K562 (cell line): ENCODE results near the gene OTUD1. TPM values are rescaled to one million over a fixed set of nuclear protein-coding genes. Genes with fewer than 3 reads are reported as not detected.

Source experiments
- ATAC-seq: fragments of 200-7000 bp; cut with Tn5 transposase; 3 replicates; pipeline ENCODE4 v1.9.1; 2020; ENCODE audit warnings: moderate library complexity
- BruUV-seq: library from RNA; stranded (reverse); fragments of 400-500 nt; replicated peaks from 2 replicates; lab custom pipeline; 2021; lab: Mats Ljungman, UMichigan
- CTCF ChIA-PET: fragments of 300-600 bp; formaldehyde crosslinking; extraction: SDS; loops from one replicate; lab custom pipeline; 2021; ENCODE audit warnings: low intra/inter-chr PET ratio; lab: Yijun Ruan, JAX
- POLR2A ChIA-PET: fragments of 300-600, 350-650 bp; sonication (Branson Sonifier 250); formaldehyde crosslinking; extraction: SDS; loops from one replicate; lab custom pipeline; 2021; ENCODE audit warnings: antibody characterized with exemption, inconsistent platforms; lab: Yijun Ruan, JAX
- DNase-seq, 4 experiments: peaks; one replicate each; pipeline versions ENCODE4 v3.0.0 to v3.0.0-alpha.2; 2011 to 2018; ENCODE audit warnings: low spot score in 3 of 4, mixed read lengths in 3 of 4; ENCODE audit errors: extremely low read depth in 1 of 4
- FAIRE-seq: peaks from 2 replicates; lab custom pipeline; 2011; peaks lifted over from hg19 to GRCh38; lab: Jason Lieb, UNC
- H2AFZ ChIP-seq: 2 replicates; pipeline ENCODE4 v1.6.0; 2011; ENCODE audit warnings: low read depth, low read length, control low read depth, inconsistent platforms
- H3K27ac ChIP-seq: fragments of 200-600 bp; 3 replicates; pipeline ENCODE4 v1.8.0; 2011; ENCODE audit warnings: low read depth, mild to moderate bottlenecking, control low read depth, inconsistent platforms, low read length, moderate library complexity, mixed read lengths; ENCODE audit errors: extremely low read depth
- H3K27me3 ChIP-seq, 2 experiments: fragments of 300-600 bp in 1 of 2; 2 replicates in 1 of 2; 3 replicates in 1 of 2; pipeline versions ENCODE4 v1.6.0 to v1.8.0; 2011; ENCODE audit warnings: inconsistent platforms in 2 of 2, low read length in 2 of 2, mild to moderate bottlenecking in 1 of 2, mixed read lengths in 1 of 2, moderate library complexity in 1 of 2; ENCODE audit not compliant: control insufficient read depth in 2 of 2, insufficient read depth in 2 of 2
- H3K36me3 ChIP-seq: fragments of 300-600 bp; 3 replicates; pipeline ENCODE4 v1.8.0; 2011; ENCODE audit warnings: mild to moderate bottlenecking, low read length, inconsistent platforms; ENCODE audit not compliant: control insufficient read depth, insufficient read depth
- H3K4me1 ChIP-seq, 2 experiments: fragments of 200-600 bp in 1 of 2; replicated peaks in 1 of 2; 2 replicates in 1 of 2; 3 replicates in 1 of 2; pipeline versions ENCODE4 v1.5.1 to v1.8.0; 2011; ENCODE audit warnings: inconsistent platforms in 2 of 2, low read length in 2 of 2, mild to moderate bottlenecking in 1 of 2, mixed read lengths in 1 of 2, moderate library complexity in 1 of 2; ENCODE audit not compliant: control insufficient read depth in 2 of 2, insufficient read depth in 2 of 2
- H3K4me2 ChIP-seq: 2 replicates; pipeline ENCODE4 v1.6.1; 2011; ENCODE audit warnings: low read length, control low read depth, inconsistent platforms, mixed read lengths; ENCODE audit not compliant: insufficient read depth
- H3K4me3 ChIP-seq: fragments of 200-600 bp; sonication (generic), shearing (Covaris generic); 2 replicates; pipeline ENCODE4 v1.5.1; 2016; ENCODE audit warnings: control low read depth, inconsistent platforms
- H3K79me2 ChIP-seq: fragments of 200-600 bp; 3 replicates; pipeline ENCODE4 v1.8.0; 2011; ENCODE audit warnings: low read length, inconsistent platforms; ENCODE audit not compliant: control insufficient read depth, insufficient read depth
- H3K9ac ChIP-seq, 2 experiments: 2 replicates each; pipeline versions ENCODE4 v1.6.0 to v1.6.1; 2011; ENCODE audit warnings: low read depth in 2 of 2, low read length in 2 of 2, control low read depth in 1 of 2, inconsistent platforms in 1 of 2, mild to moderate bottlenecking in 1 of 2, mixed read lengths in 1 of 2; ENCODE audit not compliant: insufficient read depth in 1 of 2
- H3K9me1 ChIP-seq: one replicate; pipeline ENCODE4 v1.6.0; 2011; ENCODE audit warnings: inconsistent platforms, mild to moderate bottlenecking, low read length, moderate library complexity; ENCODE audit not compliant: control insufficient read depth, insufficient read depth
- H3K9me3 ChIP-seq: replicated peaks from 2 replicates; pipeline ENCODE4 v1.5.1; 2011; ENCODE audit warnings: low read depth, low read length, inconsistent platforms; ENCODE audit not compliant: control insufficient read depth, insufficient read depth
- H4K20me1 ChIP-seq: replicated peaks from 2 replicates; pipeline ENCODE4 v1.6.1; 2011; ENCODE audit warnings: low read length, inconsistent platforms, mixed read lengths; ENCODE audit not compliant: control insufficient read depth, insufficient read depth
- CREB3L1 ChIP-seq: fragments of 450-650 bp; IDR thresholded peaks from 2 replicates; pipeline ENCODE4 v1.6.1; 2014; ENCODE audit warnings: low read depth, mild to moderate bottlenecking, moderate library complexity, borderline replicate concordance
- JUN ChIP-seq, 2 experiments: sonication (generic) in 1 of 2; formaldehyde crosslinking in 1 of 2; IDR thresholded peaks; 2 replicates each; pipeline versions ENCODE4 v1.6.1 to v1.8.0; 2012 to 2022; ENCODE audit warnings: borderline replicate concordance in 2 of 2, mild to moderate bottlenecking in 2 of 2, improper control_type of control experiment in 1 of 2, low read depth in 1 of 2, low read length in 1 of 2, missing genetic modification reagents in 1 of 2
- ZNF717 ChIP-seq: fragments of 250-450 bp; sonication (Bioruptor Pico); IDR thresholded peaks from 2 replicates; pipeline ENCODE4 v1.5.0; 2021
- WGBS: fragments of 100-300 bp; shearing (Covaris generic); methylation state at CpG from one replicate; pipeline ENCODE4 v1.1.6; 2016; ENCODE audit warnings: low coverage, mixed read lengths; ENCODE audit not compliant: insufficient coverage; ENCODE audit errors: missing lambda C conversion rate; 5-methylcytosine and 5-hydroxymethylcytosine counted together
- in situ Hi-C: fragments of 300-500 bp; cut with MboI; formaldehyde crosslinking; loops from 4 replicates; pipeline ENCODE4 v1.15.0; 2018; ENCODE audit warnings: inconsistent platforms, mixed read lengths
- intact Hi-C: fragments of 100-400 bp; cut with micrococcal nuclease; formaldehyde crosslinking; loops from 2 replicates; pipeline ENCODE4 v1.14.2; 2022
- polyA plus RNA-seq, 8 experiments: library from polyadenylated mRNA; depleted of rRNA in 4 of 8; stranded (reverse) in 5 of 8; unstranded in 3 of 8; fragments of >200 nt; fragmentation: Nextera tagmentation in 2 of 8; fragmentation: Illumina TruSeq in 1 of 8; extraction: Ambion mirVana in 2 of 8; extraction: Trizol in 1 of 8; gene quantifications; 2 replicates each; pipeline versions ENCODE4 v1.2.1 to v1.2.3, GENCODE V29; 2011 to 2014; ENCODE audit warnings: inconsistent platforms in 1 of 8, missing spikeins in 1 of 8
- total RNA-seq, 7 experiments: library from RNA; depleted of rRNA in 6 of 7; stranded (reverse); fragments of >200 nt in 6 of 7; fragmentation: Illumina TruSeq in 2 of 7; extraction: Trizol in 2 of 7; gene quantifications; 2 replicates each; pipeline versions ENCODE4 v1.2.1 to v1.2.3, GENCODE V29; 2011 to 2021; ENCODE audit warnings: low replicate concordance in 1 of 7

Gene OTUD1
- total and polyA plus RNA-seq, 9 of the 15 experiments (the other 6 are each of a cell fraction or from before 2014, with no cell fraction given): 0.29 to 2.0 (median 0.49) TPM

- TF ChIP-seq JUN (IDR thresholded peaks at IDR 0.05; ENCODE audit: borderline replicate concordance, low read depth, low read length): no peak
- no peak for TF ChIP-seq JUN (CRISPR knock-in tag; IDR thresholded peaks at IDR 0.05; ENCODE audit: borderline replicate concordance)
- TF ChIP-seq, all 486 proteins: peak for 2
These were observed 39.2 kb upstream of the OTUD1 start (continued) for GRCh38 chr10:23399701-23400144.

GRCh38 chr10:23402856-23403255 lies 36.0 kb upstream of the OTUD1 start:
- in situ Hi-C loops (no loop called here), intact Hi-C loops (no loop called here)
- Histone ChIP-seq H3K9ac (no peak overlapping the region), H4K20me1 (no peaks in the 10 kb centered on the region), H3K9me3 (no peaks in the 10 kb centered on the region), H3K4me3 (no peak overlapping the region), H3K9me1 (no peaks in the 10 kb centered on the region), H2AFZ (no peak overlapping the region), H3K79me2 (no peaks in the 10 kb centered on the region), H3K36me3 (no peaks in the 10 kb centered on the region), H3K4me2 (no peak overlapping the region), H3K27ac (no peak overlapping the region), H3K4me1 (no peaks in the 10 kb centered on the region), H3K27me3 (peaks cover 0 to 2% of the 10 kb centered on the region in 2 experiments; a peak in 1 of 5 replicates)
- no peak for ATAC-seq
- WGBS: 6% methylated on average over 2 of the region's 2 CpGs
- TF ChIP-seq CREB3L1 (no peak), ZNF717 (CRISPR knock-in tag) (no peak)
- ChIA-PET CTCF (no interaction called here), POLR2A (no interaction called here)
- no peak for DNase-seq
- BruUV-seq: no TSS peak
- no peak for FAIRE-seq
